HG03139 (cell line): ENCODE results near the gene PRPF40A.
A peak's percentile ranks its signal among the peaks of the same experiment; 100 is the strongest.

Source experiments
- ATAC-seq: cut with Tn5 transposase; IDR thresholded peaks from one replicate; pipeline ENCODE4 v1.9.1; 2021; ENCODE audit not compliant: unreplicated experiment

The PRPF40A gene

DNA sequence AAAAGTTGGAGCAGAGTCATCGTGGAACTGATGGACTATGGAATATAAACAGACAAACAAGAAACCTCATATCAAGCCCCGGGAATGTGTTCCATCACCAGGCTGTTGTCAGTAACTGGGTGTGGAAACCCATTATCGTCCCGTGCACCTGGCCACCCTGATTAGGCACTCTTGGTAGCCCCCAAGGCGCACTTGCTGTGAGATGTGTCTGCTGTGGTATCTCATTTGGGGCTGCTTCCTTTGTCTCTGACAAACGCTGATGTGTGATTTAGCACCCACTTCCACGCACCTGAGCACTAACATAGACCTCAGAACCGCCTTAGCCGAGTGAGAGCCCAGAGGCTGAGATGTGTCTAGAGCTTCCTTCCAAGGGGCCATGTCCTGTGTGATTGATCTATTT, 96.3 kb downstream of the PRPF40A start:
- no peak for ATAC-seq

DNA sequence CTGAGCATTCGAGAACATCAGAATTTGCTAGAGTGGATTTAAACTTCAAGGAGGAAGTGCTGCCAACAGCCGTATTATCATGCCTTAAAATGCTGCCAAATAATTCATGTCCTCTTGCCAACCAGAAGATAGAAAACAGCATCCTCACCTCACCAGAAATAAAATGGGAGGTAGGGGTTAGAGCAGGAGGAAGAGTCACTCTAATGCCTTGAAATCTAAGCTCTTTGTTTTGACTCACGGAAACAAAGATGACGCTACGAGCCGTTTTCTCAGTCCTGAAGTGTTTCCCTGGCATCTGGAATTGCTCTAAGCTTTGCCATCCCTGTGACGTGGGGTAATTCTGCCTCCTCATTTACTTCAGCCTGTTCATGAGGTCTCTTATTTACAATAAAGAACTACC, 97.1 kb downstream of the PRPF40A start:
- ATAC-seq = no peak

DNA sequence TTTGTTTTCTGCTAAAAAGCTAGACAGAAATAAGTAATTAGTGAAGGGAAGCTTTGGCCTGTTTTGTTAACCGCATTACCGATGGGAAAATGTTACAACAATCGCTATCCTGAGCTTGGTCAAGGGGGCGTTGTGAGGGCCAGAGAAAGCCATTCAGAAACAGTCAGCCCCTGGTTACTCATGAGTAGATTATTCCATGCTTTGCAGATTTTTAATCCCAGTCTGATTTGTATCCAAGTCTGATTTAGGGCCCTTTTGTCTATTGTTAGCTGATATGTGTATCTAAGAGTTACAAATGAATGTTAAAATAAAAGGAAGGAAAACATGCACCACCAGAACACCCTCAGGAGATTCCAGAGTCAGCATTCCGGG, 99.1 kb downstream of the PRPF40A start:
- ATAC-seq = no peak

DNA sequence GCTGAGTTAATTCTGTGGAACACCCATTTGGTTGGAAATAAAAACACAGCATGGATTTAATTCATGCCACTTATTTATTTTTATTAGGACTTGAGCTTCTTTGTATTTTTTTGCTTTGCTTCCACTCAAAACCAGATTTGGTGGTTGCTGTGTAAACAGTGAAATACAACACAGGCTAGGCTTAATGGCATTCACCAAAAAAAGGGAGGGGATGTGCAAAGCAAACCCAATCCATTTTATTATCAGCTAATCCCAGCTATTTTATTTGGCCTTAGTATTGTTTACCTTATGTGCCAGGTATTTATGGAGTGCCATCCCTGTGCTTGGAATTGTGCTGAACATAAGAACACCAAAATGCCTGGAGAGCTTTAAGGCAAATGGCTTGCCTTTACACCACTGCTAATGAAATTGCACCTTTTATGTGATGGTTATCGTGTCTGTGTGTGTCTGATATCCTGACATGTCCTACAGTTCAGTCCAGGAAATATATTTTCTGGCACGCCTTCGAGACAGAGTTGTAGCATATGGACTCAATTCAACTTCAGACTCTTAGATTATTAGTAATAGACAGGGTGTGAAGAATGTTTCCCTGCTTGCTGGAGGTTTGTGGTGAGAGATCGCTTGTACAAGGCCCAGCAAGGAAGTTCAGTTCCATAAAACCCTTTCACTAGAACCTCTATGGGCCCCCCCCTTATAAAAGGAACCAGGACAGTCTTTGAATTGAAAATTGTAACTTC, 99.6 kb downstream of the PRPF40A start:
- ATAC-seq = no peak

DNA sequence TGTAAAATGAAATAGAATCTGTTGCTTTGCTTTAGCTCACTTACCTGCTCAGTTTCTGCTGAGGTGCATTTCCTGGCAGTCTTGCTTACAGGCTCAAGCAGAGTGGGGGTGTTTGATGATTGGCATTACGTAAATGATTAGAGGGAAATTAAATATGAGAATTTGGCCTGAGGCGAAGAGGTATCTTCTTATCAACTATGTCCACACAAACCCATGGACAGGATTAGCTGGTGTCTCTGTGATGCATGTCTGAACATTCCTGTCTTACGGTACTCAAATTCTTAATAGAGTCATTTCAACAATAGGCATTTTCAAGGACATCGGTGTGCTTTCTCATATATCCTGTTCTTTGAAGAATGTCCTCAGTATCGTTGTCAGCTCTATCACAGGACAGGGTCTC, 102.1 kb downstream of the PRPF40A start:
- no peak for ATAC-seq

DNA sequence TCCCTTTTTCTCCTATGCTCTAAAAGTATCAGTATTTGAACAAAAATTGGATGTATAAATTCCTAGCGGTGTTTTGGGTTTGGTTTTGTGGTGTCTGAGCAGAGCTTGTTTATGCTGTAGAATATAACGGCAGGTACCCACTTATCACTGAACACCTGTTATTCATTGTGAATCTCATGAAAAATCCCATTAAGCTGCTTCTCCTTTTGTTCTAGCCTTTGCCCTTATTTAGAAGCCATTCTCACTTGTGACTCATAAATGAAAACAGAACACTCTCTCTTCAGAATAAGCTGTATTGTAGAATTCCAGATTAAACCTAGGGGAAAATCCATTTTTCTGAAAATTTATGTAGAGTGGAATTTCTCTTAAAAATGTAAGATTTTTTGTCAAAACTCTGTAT, 104.0 kb downstream of the PRPF40A start:
- ATAC-seq = no peak

DNA sequence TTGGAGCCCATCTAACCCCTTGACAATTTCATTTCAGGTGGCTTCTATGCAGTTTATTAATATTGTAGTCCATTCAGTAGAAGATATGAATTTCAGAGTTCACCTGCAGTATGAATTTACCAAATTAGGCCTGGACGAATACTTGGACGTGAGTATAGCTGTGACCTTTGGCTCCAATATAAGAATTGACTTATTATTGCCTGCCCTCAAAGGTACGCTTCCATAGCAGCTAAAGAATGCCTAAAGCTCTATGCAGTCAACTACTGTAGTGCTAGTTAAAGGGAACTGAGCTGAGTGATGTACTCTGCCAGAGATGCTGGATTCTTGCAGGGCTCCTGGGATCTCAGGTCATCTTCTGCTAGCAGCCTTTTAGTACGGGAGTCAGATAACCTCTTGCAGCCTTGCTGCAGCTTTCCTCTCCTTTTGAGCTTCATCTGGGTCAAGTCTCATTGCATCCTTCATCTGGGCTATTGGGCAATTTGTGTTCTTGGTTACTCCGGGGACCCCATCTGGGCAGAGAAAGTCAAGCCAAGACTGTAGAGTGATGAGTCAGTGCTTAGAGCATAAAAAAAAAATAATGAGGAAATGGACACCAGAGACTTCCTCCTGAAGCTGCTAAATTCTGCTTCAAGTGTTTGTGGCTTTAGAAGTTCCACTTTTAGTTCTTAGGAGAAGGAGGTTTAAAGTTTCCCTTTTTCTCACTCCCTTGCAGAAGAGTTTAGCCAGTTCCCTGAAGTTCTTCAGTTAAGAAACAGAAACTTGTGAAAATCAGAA, 105.6 kb downstream of the PRPF40A start:
- peak; percentile 69 for ATAC-seq

DNA sequence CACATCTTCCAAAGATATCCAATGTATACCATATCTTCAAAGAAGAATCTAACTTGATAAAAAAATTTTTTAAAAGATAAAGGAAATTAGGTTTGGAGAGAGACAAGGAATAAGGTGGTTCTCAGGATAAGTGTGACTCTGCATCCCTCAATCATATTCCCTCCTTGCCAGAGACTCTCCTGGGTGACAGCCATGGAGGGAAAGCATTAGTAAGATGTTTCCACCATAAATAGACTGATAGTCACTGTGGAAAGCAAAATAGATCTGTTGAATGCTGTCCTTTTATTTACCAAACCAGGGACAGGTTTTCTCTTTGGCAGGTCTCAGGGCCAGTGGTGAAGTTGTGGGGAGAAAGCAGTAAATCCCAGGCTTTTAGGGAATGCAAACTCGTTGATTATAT, 107.6 kb downstream of the PRPF40A start:
- no peak for ATAC-seq

DNA sequence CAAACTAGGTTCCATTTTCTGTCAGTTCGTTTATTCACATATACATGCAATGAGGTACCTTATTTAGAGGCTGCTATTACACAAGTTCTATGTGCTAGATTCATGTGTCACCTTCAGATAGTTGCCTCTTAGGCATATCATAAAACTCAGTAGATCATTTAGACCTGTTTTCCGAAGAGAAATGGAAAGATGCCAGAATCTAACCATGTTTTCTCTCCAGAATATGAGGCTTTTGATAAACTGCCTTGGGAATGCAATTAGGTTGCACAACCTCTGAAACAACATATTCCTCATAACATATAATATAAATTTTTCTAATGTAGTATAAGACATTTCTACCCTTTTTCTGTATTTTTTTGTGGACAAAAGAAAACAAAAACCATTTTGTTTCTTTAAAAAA, 108.1 kb downstream of the PRPF40A start:
- no peak for ATAC-seq

DNA sequence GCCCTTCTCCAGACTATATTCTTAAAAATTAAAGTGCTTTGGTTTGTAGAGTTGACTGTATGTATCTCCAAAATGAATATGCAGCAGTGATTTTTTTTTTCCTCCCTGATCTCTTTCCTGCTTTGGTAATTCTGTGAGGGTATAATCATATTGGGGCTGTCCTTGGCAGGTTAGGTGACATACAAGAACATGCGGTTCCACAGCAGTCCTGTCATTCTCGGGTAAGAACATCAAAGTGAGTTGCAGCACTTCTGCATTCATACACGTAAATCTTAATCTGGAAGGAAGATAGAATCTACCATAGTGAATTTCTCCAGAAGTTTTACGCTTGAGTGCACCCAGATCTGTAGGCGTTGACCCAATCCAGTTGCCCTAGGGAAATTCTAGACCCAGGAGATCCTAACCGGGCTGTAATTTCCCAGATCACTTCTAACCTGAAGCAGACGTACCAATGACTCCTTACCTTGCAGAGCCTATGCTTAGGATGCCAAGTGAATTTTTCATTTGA, 109.4 kb downstream of the PRPF40A start:
- ATAC-seq = no peak

DNA sequence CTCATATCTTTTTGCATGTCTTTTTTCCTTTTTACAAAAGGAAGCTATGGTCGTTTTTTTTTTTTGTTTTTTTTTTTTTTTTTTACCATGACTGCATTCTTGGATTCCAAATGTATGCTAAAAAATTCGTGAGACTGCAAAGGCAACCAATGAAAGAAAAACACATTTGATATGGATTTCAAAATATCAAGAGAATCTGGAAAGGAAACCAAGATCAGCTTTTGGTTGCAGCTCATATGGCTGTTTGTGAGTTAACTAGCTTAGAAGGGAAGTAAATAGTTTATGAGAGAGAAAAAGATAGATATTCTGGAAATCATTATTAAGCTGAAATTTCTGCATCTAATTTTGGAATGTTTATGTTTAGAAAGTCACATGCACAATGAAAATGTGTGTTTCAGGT, 110.3 kb downstream of the PRPF40A start:
- ATAC-seq = no peak

DNA sequence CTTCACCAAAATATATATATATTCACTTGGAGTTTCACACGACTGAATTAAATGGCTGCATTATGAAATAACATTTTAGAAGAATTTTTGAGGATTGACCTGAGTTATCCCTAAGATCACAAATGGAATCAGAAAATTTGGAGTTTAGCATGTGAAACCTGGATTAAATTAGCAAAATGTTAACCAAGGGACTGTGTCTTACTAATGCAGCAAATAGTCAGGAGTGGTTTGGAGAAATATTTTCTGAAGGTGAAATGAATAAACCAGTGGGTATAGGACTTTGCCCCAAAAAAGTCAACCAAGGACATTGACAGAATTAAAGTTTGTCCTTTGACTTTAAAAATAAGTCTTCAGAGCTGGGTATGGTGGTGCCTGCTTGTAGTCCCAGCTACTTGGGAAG, 111.2 kb downstream of the PRPF40A start:
- ATAC-seq = no peak

DNA sequence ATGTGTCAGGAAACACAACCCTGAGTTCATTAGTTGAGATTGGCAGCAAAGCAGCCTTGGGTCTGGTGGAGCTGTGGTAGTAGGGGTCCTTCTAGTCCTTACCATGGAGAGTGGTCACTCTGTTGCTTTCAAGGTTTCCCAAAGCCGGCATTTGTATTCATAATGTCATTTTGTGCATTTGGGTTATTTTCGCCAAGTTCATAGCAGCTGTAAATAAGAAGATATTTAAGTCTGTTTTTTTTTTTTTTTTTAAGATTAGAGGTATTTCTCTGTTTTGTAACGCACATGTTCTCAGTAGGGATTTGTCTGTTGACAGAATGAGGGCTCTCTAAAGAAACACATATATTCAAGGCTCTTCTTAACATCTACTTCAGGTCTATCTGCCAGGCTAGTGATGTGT, 114.1 kb downstream of the PRPF40A start:
- ATAC-seq = no peak

DNA sequence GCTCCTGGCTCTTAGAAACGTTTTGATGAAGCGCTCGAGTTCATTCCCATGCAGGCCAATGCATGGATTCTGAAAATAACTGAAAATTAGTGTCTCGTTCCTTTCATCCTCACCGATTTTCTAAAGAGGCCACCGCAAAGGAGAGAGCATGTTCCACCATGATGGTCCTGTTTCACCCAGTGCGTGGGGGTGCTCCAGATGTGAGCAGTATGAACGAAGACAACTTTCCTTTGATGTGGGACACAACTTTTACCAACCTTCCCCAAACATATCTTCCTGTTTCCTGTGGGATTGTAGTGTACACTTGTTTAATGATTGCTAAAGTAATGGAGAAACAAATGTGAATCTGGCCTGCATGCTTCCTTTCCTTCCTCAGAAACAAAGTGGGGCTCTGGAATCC, 114.5 kb downstream of the PRPF40A start:
- ATAC-seq = no peak
